ENCODE results near the gene MAN2B1. TPM values are rescaled to one million over a fixed set of nuclear protein-coding genes. Genes with fewer than 3 reads are reported as not detected.
A peak's percentile ranks its signal among the peaks of the same experiment; 100 is the strongest.

Gene MAN2B1
- total RNA-seq, 1 experiment from 2014 or later = 93.5 TPM

DNA sequence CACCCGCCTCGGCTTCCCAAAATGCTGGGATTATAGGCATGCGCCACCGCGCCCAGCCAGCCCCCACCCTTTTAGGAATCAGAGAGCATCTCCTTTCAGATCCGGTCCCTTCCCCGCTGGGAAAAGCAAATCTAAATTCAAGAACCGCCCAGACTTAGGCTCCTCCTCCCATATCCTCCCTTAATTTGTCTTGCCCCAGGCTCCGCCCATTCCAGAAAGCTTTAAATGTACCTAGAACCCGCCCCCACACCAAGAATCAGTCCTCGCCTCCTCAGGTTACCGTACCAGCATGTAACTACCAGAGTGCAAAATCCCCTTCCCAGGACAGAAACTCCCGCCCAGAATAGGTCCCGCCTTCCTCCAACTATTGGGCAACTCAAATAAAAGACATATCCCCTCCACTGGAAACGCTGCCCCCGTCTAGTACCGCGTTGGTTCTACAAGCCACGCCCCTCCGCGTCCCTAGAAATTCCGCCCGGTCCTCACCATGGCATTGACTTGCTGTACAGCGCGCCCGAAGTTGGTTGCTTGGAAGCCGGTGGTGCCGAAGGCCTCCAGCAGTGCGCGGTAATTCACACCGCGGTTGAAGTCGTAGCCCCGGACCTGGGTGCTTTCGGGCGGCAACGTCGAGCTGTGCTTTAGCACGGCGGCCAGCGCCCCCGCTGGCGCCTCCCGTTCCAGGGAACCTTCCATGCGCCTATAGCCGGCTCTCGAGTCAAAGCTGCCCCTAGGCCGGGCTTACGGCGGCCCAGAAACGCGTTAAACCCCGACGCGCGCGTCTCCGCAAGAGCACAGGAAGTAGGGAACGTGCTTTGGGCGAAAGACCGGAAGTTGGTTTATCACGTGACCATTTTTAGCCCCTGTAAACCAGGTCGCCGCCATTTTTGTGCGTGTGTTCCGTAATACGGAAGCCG lies 14.8 kb upstream of the MAN2B1 start, which contains the start of gene DHPS:
Gene DHPS (minus strand): TSS at position 807 of the 914 bp plus-strand sequence. CDS start 114 bp downstream, at position 693.
- Histone ChIP-seq H3K14ac (ENCODE audit: insufficient read depth, low read length) (peak within 1 kb of the TSS; percentile 96), H3K27me3 (ENCODE audit: insufficient read depth, low read length) (no peaks in the 10 kb centered on the region), H3K4me2 (ENCODE audit: insufficient read depth, insufficient read length, low read length) (peak within 1 kb of the TSS; percentile 50), H3K4ac (ENCODE audit: low read depth, low read length) (no peak within 1 kb of the TSS; the same call in 1 of the 2 replicates), H2BK20ac (ENCODE audit: low read depth, low read length, poor library complexity, severe bottlenecking) (no peak within 1 kb of the TSS), H2BK120ac (ENCODE audit: low read depth, low read length, poor library complexity, severe bottlenecking) (peak within 1 kb of the TSS; percentile 72), H2AK5ac (ENCODE audit: insufficient read length, low read length) (no peak within 1 kb of the TSS), H4K8ac (replicated peaks; ENCODE audit: insufficient read length, low read depth, low read length) (no peak within 1 kb of the TSS), H3K4me1 (ENCODE audit: insufficient read depth, low read length) (no peaks in the 10 kb centered on the region), H2BK15ac (ENCODE audit: low read depth, low read length) (no peak within 1 kb of the TSS), H2BK12ac (ENCODE audit: insufficient read length, low read depth, low read length) (peak within 1 kb of the TSS; percentile 9), H3K9ac (ENCODE audit: extremely low read depth, insufficient read length, low read length) (peak within 1 kb of the TSS; percentile 83), H3K56ac (ENCODE audit: insufficient read length, low read depth, low read length) (no peak within 1 kb of the TSS), H3K23me2 (ENCODE audit: insufficient read length, low read depth, low read length, poor library complexity, severe bottlenecking) (no peaks in the 10 kb centered on the region), H3K9me3 (ENCODE audit: control insufficient read depth, low read depth, low read length) (no peaks in the 10 kb centered on the region), H4K91ac (ENCODE audit: insufficient read length, low read depth, low read length) (no peak within 1 kb of the TSS), H3K27ac (ENCODE audit: insufficient read length, low read depth, low read length) (peak within 1 kb of the TSS; percentile 81), H4K20me1 (ENCODE audit: control insufficient read depth, insufficient read depth, insufficient read length) (no peaks in the 10 kb centered on the region), H3T11ph (ENCODE audit: low read length) (no peak within 1 kb of the TSS), H2BK5ac (ENCODE audit: insufficient read length, low read length) (no peak within 1 kb of the TSS), H4K5ac (ENCODE audit: insufficient read length, low read depth, low read length) (peak within 1 kb of the TSS; percentile 69), H3K23ac (ENCODE audit: insufficient read length, low read depth, low read length) (no peak within 1 kb of the TSS), H3K18ac (ENCODE audit: insufficient read length, low read depth, low read length) (peak within 1 kb of the TSS; percentile 89), H2AFZ (ENCODE audit: low read length) (no peak within 1 kb of the TSS), H3K79me2 (ENCODE audit: insufficient read depth, low read length) (no peaks in the 10 kb centered on the region), H3K79me1 (ENCODE audit: insufficient read depth, low read depth, low read length, poor library complexity, severe bottlenecking) (no peaks in the 10 kb centered on the region)
- Mint-ChIP-seq H3K4me3 (peak within 1 kb of the TSS; percentile 93 to 97), H3K27me3 (ENCODE audit: low read depth) (no peaks in the 10 kb centered on the region; the same call in 1 of the 2 replicates), H3K9me3 (peaks cover 0 to 2% of the 10 kb centered on the region in 2 experiments; a peak in 1 of 5 replicates), H3K36me3 (ENCODE audit: insufficient read depth in 1 of 3, low read depth in 3 of 3) (peaks cover 15 to 41% (median 30%) of the 10 kb centered on the region in 3 experiments), H3K4me1 (peaks cover 2 to 14% of the 10 kb centered on the region in 2 experiments; a peak in 3 of 4 replicates), H3K27ac (peak within 1 kb of the TSS; percentile 96 to 99 (median 99))
- no CpG with 5 or more reads among the region's 68 CpGs for WGBS (ENCODE audit: extremely low coverage, insufficient read length, low lambda C conversion rate)
- peak; percentile 98 for DNase-seq
- TF ChIP-seq CTCF (conservative IDR thresholded peaks at IDR 0.05) = no peak

Data from H9 (cell line).